ENCODE measurements around the gene MAP3K20. TPM values are rescaled to one million over a fixed set of nuclear protein-coding genes. Genes with fewer than 3 reads are reported as not detected.

The MAP3K20 gene
- total and polyA plus RNA-seq, 2 of the 8 experiments (the other 6 are each of a cell fraction or from before 2014, with no cell fraction given), result 3.1 to 11.1 TPM

DNA sequence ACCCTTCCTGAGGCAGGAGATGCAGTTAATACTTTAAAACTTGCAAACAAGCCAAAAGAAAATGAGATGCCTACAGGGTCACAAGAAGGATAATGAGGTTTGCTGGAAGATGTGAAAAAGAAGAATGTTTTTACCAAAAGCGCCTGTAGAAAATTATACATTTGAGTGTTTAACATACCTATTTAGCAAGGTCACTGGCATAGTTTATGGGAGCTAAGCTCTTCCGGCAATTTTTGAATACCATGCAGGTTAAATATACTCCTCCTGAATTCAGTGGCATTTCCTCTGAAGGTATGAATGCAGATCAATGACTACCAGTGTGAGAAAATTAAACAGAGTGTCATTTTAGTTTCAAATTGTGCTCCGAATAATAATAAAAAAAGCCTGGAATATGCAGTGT, 21.2 kb upstream of the MAP3K20 start:
- DNase-seq (ENCODE audit: low read depth in 1 of 2, low spot score in 2 of 2) (no peak), FAIRE-seq (no peak)
- H2BK12ac ChIP-seq (ENCODE audit: low read depth, low read length), result no peak overlapping the region
- no peak overlapping the region for H3K14ac ChIP-seq (ENCODE audit: insufficient read length)
- no peak overlapping the region for H2BK120ac ChIP-seq (replicated peaks; ENCODE audit: low read depth, low read length)
- no peaks in the 10 kb centered on the region for H3K23me2 ChIP-seq (ENCODE audit: low read depth, low read length)
- H3K4me3 ChIP-seq (ENCODE audit: extremely low read depth in 1 of 4, insufficient read depth in 2 of 4, low read depth in 3 of 4, low read length in 4 of 4), result no peak overlapping the region
- H4K5ac ChIP-seq (ENCODE audit: insufficient read length, low read depth, low read length), result no peak overlapping the region
- H3K79me2 ChIP-seq (ENCODE audit: control insufficient read depth in 1 of 2, insufficient read depth in 2 of 2, low read length in 2 of 2), result no peaks in the 10 kb centered on the region
- no peak overlapping the region for H2AFZ ChIP-seq (ENCODE audit: low read length)
- no peaks in the 10 kb centered on the region for H4K20me1 ChIP-seq (replicated peaks in 1 of 2; ENCODE audit: control insufficient read depth in 1 of 2, insufficient read depth in 2 of 2, low read length in 2 of 2)
- no peaks in the 10 kb centered on the region for H3K4me1 ChIP-seq (replicated peaks in 1 of 4; ENCODE audit: control insufficient read depth in 3 of 4, insufficient read depth in 4 of 4, low read length in 3 of 4)
- POLR2A ChIA-PET (ENCODE audit: partially characterized antibody), result no interaction called here
- H3K18ac ChIP-seq (ENCODE audit: extremely low read depth, low read length), result no peak overlapping the region
- H2AK5ac ChIP-seq (ENCODE audit: low read depth, low read length), result no peak overlapping the region
- no peak overlapping the region for H2BK15ac ChIP-seq (ENCODE audit: low read length)
- no peak overlapping the region for H3K9ac ChIP-seq (replicated peaks in 1 of 4; ENCODE audit: extremely low read depth in 1 of 4, low read depth in 3 of 4, low read length in 3 of 4)
- CTCF ChIA-PET (ENCODE audit: partially characterized antibody), result interaction anchor here (0.9 to 2.1 kb wide), 2 partner anchors 9 to 156 kb away, joined by 3 to 5 read pairs; no protein-coding TSS in a partner anchor
- H3K9me3 ChIP-seq (ENCODE audit: insufficient read depth in 2 of 2, low read depth in 1 of 2, low read length in 1 of 2), result no peaks in the 10 kb centered on the region; a peak in 2 of 4 replicates
- H2BK20ac ChIP-seq (ENCODE audit: low read length), result no peak overlapping the region
- no peak overlapping the region for H3K56ac ChIP-seq (replicated peaks; ENCODE audit: insufficient read length, low read depth, low read length)
- H3K27ac ChIP-seq (ENCODE audit: low read depth, low read length), result no peak overlapping the region
- 86% methylated on average over 3 of the region's 3 CpGs; no CpG with 5 or more reads in 1 of the 2 experiments for WGBS, 2 experiments (ENCODE audit: extremely low coverage in 1 of 2, insufficient coverage in 1 of 2, insufficient read length in 1 of 2, insufficient replicate concordance in 2 of 2, low coverage in 1 of 2, low lambda C conversion rate in 2 of 2, missing lambda C conversion rate in 1 of 2)
- H3K4ac ChIP-seq (replicated peaks; ENCODE audit: insufficient read length, low read depth, low read length), result no peak overlapping the region
- H3K36me3 ChIP-seq (ENCODE audit: control insufficient read depth in 2 of 4, insufficient read depth in 4 of 4, low read length in 3 of 4), result no peaks in the 10 kb centered on the region
- no peak overlapping the region for H3K4me2 ChIP-seq (ENCODE audit: insufficient read depth in 1 of 2, low read depth in 2 of 2, low read length in 2 of 2)
- no peaks in the 10 kb centered on the region for H3K27me3 ChIP-seq (replicated peaks in 1 of 4; ENCODE audit: control insufficient read depth in 3 of 4, extremely low read depth in 1 of 4, insufficient read depth in 3 of 4, low read length in 3 of 4)
- H3K23ac ChIP-seq (ENCODE audit: insufficient read length), result no peak overlapping the region
- no peak overlapping the region for H4K8ac ChIP-seq (ENCODE audit: extremely low read depth, insufficient read depth, low read length)
- no peak overlapping the region for H2BK5ac ChIP-seq (ENCODE audit: low read depth, low read length)
- H4K91ac ChIP-seq (replicated peaks; ENCODE audit: insufficient read length, low read length), result no peak overlapping the region
- no peaks in the 10 kb centered on the region for H3K79me1 ChIP-seq (ENCODE audit: low read depth, low read length)
- no peak for TF ChIP-seq RXRA (IDR thresholded peaks at IDR 0.05; ENCODE audit: insufficient read depth, low read depth, low read length)
- TF ChIP-seq, protein P1, sequence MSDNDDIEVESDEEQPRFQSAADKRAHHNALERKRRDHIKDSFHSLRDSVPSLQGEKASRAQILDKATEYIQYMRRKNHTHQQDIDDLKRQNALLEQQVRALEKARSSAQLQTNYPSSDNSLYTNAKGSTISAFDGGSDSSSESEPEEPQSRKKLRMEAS (IDR thresholded peaks at IDR 0.05), result no peak
- no peak for TF ChIP-seq YY1 (IDR thresholded peaks at IDR 0.05; ENCODE audit: low read depth, low read length)
- no peak for TF ChIP-seq CHD1 (IDR thresholded peaks at IDR 0.05; ENCODE audit: low read depth, low read length)
- TF ChIP-seq, protein P2, sequence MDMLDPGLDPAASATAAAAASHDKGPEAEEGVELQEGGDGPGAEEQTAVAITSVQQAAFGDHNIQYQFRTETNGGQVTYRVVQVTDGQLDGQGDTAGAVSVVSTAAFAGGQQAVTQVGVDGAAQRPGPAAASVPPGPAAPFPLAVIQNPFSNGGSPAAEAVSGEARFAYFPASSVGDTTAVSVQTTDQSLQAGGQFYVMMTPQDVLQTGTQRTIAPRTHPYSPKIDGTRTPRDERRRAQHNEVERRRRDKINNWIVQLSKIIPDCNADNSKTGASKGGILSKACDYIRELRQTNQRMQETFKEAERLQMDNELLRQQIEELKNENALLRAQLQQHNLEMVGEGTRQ (IDR thresholded peaks at IDR 0.05; ENCODE audit: low read length), result no peak
- TF ChIP-seq, protein P3, sequence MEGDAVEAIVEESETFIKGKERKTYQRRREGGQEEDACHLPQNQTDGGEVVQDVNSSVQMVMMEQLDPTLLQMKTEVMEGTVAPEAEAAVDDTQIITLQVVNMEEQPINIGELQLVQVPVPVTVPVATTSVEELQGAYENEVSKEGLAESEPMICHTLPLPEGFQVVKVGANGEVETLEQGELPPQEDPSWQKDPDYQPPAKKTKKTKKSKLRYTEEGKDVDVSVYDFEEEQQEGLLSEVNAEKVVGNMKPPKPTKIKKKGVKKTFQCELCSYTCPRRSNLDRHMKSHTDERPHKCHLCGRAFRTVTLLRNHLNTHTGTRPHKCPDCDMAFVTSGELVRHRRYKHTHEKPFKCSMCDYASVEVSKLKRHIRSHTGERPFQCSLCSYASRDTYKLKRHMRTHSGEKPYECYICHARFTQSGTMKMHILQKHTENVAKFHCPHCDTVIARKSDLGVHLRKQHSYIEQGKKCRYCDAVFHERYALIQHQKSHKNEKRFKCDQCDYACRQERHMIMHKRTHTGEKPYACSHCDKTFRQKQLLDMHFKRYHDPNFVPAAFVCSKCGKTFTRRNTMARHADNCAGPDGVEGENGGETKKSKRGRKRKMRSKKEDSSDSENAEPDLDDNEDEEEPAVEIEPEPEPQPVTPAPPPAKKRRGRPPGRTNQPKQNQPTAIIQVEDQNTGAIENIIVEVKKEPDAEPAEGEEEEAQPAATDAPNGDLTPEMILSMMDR (IDR thresholded peaks at IDR 0.05; ENCODE audit: control extremely low read depth in 1 of 3, insufficient read depth in 1 of 3, low read depth in 1 of 3, low read length in 3 of 3), result no peak
- TF ChIP-seq, protein P4, sequence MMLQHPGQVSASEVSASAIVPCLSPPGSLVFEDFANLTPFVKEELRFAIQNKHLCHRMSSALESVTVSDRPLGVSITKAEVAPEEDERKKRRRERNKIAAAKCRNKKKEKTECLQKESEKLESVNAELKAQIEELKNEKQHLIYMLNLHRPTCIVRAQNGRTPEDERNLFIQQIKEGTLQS (IDR thresholded peaks at IDR 0.05; ENCODE audit: insufficient read depth, low read depth, low read length), result no peak
- TF ChIP-seq MAFK (IDR thresholded peaks at IDR 0.05; ENCODE audit: low read depth, low read length), result no peak
- no peak for TF ChIP-seq POLR2A (IDR thresholded peaks at IDR 0.05; ENCODE audit: control extremely low read depth in 1 of 2, low read depth in 2 of 2, low read length in 2 of 2)
- no peak for TF ChIP-seq BCL11A (IDR thresholded peaks at IDR 0.05; ENCODE audit: low read depth in 2 of 2, low read length in 2 of 2)
- TF ChIP-seq CREB1 (IDR thresholded peaks at IDR 0.05), result no peak

Measured in H1 (cell line).